ENCODE data around the gene CRYBB1. TPM values are rescaled to one million over a fixed set of nuclear protein-coding genes. Genes with fewer than 3 reads are reported as not detected.

Gene CRYBB1
- total and polyA plus RNA-seq, 4 donors, result 0.14 to 1.1 (median 0.45) TPM

GRCh38 chr22:26587991-26588613 lies 29.7 kb downstream of the CRYBB1 start:
- Histone ChIP-seq H3K4me3 (no peak overlapping the region), H3K27ac (ENCODE audit: low read depth in 1 of 2, low read length in 1 of 2) (no peak overlapping the region), H3K9ac (ENCODE audit: insufficient read depth in 1 of 2, low read length in 2 of 2) (no peak overlapping the region), H3K9me3 (ENCODE audit: control insufficient read depth in 4 of 4, insufficient read depth in 3 of 4, low read length in 3 of 4) (no peaks in the 10 kb centered on the region), H3K27me3 (ENCODE audit: control insufficient read depth in 3 of 3, insufficient read depth in 3 of 3, low read length in 2 of 3) (peaks cover 0 to 3% (median 0%) of the 10 kb centered on the region in 3 donors), H3K4me1 (ENCODE audit: control insufficient read depth in 5 of 5, insufficient read depth in 5 of 5, low read length in 5 of 5) (peaks cover 0 to 14% (median 4%) of the 10 kb centered on the region in 5 donors), H3K36me3 (ENCODE audit: control insufficient read depth in 4 of 4, insufficient read depth in 4 of 4, low read length in 4 of 4) (peaks cover 0 to 1% (median 0%) of the 10 kb centered on the region in 4 donors)
- 71 to 81% methylated on average over 4 of the region's 4 CpGs for WGBS, 2 donors
- ATAC-seq (ENCODE audit: insufficient read depth, low FRiP score), result no peak
- no peak for DNase-seq
- TF ChIP-seq, protein P1, sequence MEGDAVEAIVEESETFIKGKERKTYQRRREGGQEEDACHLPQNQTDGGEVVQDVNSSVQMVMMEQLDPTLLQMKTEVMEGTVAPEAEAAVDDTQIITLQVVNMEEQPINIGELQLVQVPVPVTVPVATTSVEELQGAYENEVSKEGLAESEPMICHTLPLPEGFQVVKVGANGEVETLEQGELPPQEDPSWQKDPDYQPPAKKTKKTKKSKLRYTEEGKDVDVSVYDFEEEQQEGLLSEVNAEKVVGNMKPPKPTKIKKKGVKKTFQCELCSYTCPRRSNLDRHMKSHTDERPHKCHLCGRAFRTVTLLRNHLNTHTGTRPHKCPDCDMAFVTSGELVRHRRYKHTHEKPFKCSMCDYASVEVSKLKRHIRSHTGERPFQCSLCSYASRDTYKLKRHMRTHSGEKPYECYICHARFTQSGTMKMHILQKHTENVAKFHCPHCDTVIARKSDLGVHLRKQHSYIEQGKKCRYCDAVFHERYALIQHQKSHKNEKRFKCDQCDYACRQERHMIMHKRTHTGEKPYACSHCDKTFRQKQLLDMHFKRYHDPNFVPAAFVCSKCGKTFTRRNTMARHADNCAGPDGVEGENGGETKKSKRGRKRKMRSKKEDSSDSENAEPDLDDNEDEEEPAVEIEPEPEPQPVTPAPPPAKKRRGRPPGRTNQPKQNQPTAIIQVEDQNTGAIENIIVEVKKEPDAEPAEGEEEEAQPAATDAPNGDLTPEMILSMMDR (IDR thresholded peaks at IDR 0.05; ENCODE audit: control extremely low read depth, extremely low read depth), result no peak

DNA sequence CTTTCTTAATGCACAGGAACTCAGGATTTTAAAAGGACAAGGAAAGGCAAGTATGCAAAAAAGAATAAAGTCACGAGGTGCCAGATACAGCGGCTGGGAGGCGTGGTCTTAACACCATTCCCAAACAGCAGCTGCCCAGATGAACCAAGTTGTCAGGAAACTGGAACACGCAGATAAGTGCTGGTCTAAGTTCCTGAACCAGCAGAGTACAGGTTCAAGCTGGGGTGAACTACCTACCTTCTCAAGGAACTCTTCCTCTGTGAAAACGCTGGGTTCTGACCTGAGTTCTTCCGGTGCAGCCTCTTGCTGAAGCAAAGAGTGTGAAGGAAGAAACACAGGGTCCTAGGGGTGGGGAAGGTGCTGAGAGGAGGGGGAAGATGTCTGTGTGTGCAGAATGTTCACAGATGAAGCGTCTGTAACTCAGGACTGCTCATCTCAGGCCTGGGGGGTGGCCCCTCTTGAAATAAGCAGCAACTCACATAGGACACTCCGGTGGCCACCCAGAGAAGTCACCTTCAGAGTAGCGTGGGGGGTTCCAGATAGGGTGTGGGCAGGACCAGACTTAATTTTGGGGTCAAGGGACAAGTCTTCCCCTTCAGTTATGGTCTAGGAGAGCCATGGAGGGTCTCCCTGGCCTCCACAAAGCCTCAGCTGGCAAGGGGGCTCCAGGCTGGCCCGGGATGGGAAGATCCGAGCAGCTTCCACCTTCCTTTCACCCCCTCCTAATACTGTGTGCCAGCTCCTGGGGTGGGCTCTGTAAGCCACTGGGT lies 31.1 kb downstream of the CRYBB1 start:
- 41 to 56% methylated on average over 11 of the region's 11 CpGs for WGBS, 2 donors
- TF ChIP-seq, protein P1 (IDR thresholded peaks at IDR 0.05; ENCODE audit: control extremely low read depth, extremely low read depth), result no peak
- H3K27me3 ChIP-seq (ENCODE audit: control insufficient read depth in 3 of 3, insufficient read depth in 3 of 3, low read length in 2 of 3), result no peaks in the 10 kb centered on the region
- peak in 1 of 3 donors; percentile 30 for DNase-seq
- ATAC-seq (ENCODE audit: insufficient read depth, low FRiP score), result no peak
- H3K4me1 ChIP-seq (ENCODE audit: control insufficient read depth in 5 of 5, insufficient read depth in 5 of 5, low read length in 5 of 5), result peaks cover 0 to 15% (median 4%) of the 10 kb centered on the region in 5 donors
- peaks cover 0 to 3% (median 0%) of the 10 kb centered on the region in 4 donors for H3K36me3 ChIP-seq (ENCODE audit: control insufficient read depth in 4 of 4, insufficient read depth in 4 of 4, low read length in 4 of 4)
- H3K9ac ChIP-seq (ENCODE audit: insufficient read depth in 1 of 2, low read length in 2 of 2), result no peak overlapping the region
- peak overlapping the region; percentile 3 for H3K4me3 ChIP-seq
- peak overlapping the region in 1 of 2 donors; percentile 26 for H3K27ac ChIP-seq (ENCODE audit: low read depth in 1 of 2, low read length in 1 of 2)
- H3K9me3 ChIP-seq (ENCODE audit: control insufficient read depth in 4 of 4, insufficient read depth in 3 of 4, low read length in 3 of 4), result no peaks in the 10 kb centered on the region

- TF ChIP-seq, protein P1 (IDR thresholded peaks at IDR 0.05; ENCODE audit: control extremely low read depth, extremely low read depth), result no peak
- H3K4me1 ChIP-seq (ENCODE audit: control insufficient read depth in 5 of 5, insufficient read depth in 5 of 5, low read length in 5 of 5), result peaks cover 0 to 16% (median 0%) of the 10 kb centered on the region in 5 donors
- DNase-seq, result peak; percentile 48 to 58 (median 57)
- H3K36me3 ChIP-seq (ENCODE audit: control insufficient read depth in 4 of 4, insufficient read depth in 4 of 4, low read length in 4 of 4), result peaks cover 0 to 5% (median 0%) of the 10 kb centered on the region in 4 donors
- peak overlapping the region in 1 of 2 donors; percentile 5 for H3K27ac ChIP-seq (ENCODE audit: low read depth in 1 of 2, low read length in 1 of 2)
- H3K27me3 ChIP-seq (ENCODE audit: control insufficient read depth in 3 of 3, insufficient read depth in 3 of 3, low read length in 2 of 3), result no peaks in the 10 kb centered on the region
- no peak for ATAC-seq (ENCODE audit: insufficient read depth, low FRiP score)
- no peak overlapping the region for H3K9ac ChIP-seq (ENCODE audit: insufficient read depth in 1 of 2, low read length in 2 of 2)
- no peak overlapping the region for H3K4me3 ChIP-seq
- 40 to 46% methylated on average over 11 of the region's 11 CpGs for whole genome bisulfite sequencing, 2 donors
- no peaks in the 10 kb centered on the region for H3K9me3 ChIP-seq (ENCODE audit: control insufficient read depth in 4 of 4, insufficient read depth in 3 of 4, low read length in 3 of 4)
These were observed 32.6 kb downstream of the CRYBB1 start for GRCh38 chr22:26585104-26585790.
